GM19025 (cell line): ENCODE results near the gene JHY.

Experiments
- ATAC-seq: cut with Tn5 transposase; IDR thresholded peaks from one replicate; pipeline ENCODE4 v1.9.1; 2021; ENCODE audit warnings: mild to moderate bottlenecking, low read depth, moderate library complexity; ENCODE audit not compliant: unreplicated experiment

JHY gene

GRCh38 chr11:123000721-123001120 lies 118.2 kb downstream of the JHY start:
- no peak for ATAC-seq

GRCh38 chr11:123006860-123007542 lies 124.4 kb downstream of the JHY start:
- ATAC-seq, result no peak
